ENCODE data around the gene MAPK10.
"Not testable (repeated sequence)": the region's sequence is repeated elsewhere in the genome, so short reads cannot be mapped to it uniquely, and the experiment has no call there.

Gene MAPK10

DNA sequence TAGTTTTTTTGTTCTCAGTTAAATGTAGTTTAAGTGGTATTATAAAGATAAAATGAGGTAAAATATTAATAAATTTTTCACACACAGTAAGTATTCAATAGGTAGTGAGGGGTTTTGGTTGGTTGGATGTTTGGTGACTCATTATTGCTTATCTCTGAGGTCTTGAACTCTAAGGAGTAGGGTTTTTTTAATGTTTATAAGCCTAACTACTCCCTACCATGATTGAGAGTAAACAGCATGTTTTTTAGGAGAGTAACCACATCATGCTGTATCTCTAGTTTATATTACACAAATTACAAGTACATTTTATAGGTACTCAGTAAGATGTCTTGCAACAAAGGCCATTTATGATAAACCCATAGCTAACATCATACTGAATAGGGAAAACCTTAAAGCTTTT lies 181.6 kb downstream of the MAPK10 start:
- TF ChIP-seq MAX (IDR thresholded peaks at IDR 0.05; ENCODE audit: low read depth, low read length) = no peak
- no peak overlapping the region for H3K4me3 ChIP-seq (ENCODE audit: low read depth, low read length)
- no peak for DNase-seq (ENCODE audit: low read depth)

- DNase-seq (ENCODE audit: low read depth) = no peak
- TF ChIP-seq MAX (IDR thresholded peaks at IDR 0.05; ENCODE audit: low read depth, low read length) = no peak
- TF ChIP-seq, protein P1, sequence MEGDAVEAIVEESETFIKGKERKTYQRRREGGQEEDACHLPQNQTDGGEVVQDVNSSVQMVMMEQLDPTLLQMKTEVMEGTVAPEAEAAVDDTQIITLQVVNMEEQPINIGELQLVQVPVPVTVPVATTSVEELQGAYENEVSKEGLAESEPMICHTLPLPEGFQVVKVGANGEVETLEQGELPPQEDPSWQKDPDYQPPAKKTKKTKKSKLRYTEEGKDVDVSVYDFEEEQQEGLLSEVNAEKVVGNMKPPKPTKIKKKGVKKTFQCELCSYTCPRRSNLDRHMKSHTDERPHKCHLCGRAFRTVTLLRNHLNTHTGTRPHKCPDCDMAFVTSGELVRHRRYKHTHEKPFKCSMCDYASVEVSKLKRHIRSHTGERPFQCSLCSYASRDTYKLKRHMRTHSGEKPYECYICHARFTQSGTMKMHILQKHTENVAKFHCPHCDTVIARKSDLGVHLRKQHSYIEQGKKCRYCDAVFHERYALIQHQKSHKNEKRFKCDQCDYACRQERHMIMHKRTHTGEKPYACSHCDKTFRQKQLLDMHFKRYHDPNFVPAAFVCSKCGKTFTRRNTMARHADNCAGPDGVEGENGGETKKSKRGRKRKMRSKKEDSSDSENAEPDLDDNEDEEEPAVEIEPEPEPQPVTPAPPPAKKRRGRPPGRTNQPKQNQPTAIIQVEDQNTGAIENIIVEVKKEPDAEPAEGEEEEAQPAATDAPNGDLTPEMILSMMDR (IDR thresholded peaks at IDR 0.05; ENCODE audit: low read depth, low read length) = no peak
- no peak for TF ChIP-seq POLR2A (IDR thresholded peaks at IDR 0.05; ENCODE audit: extremely low read depth, insufficient read length)
- TF ChIP-seq MYC (IDR thresholded peaks at IDR 0.05; ENCODE audit: low read depth, low read length) = no peak
- no peak overlapping the region for H3K4me3 ChIP-seq (ENCODE audit: low read depth, low read length)
These were observed 185.3 kb downstream of the MAPK10 start for GRCh38 chr4:86174506-86174905.

GRCh38 chr4:86168335-86168734 lies 191.5 kb downstream of the MAPK10 start:
- DNase-seq (ENCODE audit: low read depth); H3K4me3 ChIP-seq (ENCODE audit: low read depth, low read length): not testable (repeated sequence)

DNA sequence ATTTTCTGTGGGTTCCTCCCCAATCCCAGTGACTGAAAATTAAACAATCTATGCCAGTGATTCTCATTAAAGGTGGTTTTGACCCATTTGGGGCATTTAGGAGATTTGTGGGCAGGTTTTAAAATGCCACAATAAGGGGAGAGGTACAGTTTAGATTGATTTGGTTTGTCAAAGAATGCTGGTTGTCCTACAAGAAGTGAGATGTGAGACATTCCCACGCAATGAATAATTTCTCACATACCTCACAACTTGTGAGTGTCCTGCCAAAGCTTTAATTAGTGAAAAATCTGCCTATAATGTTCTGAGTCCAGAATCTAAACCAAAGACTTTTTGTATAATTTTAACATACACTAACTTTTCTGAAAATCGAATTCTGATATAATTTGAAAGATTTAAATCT lies 199.4 kb downstream of the MAPK10 start:
- H3K4me3 ChIP-seq (ENCODE audit: low read depth, low read length) = no peak overlapping the region
- TF ChIP-seq POLR2A (IDR thresholded peaks at IDR 0.05; ENCODE audit: extremely low read depth, insufficient read length) (no peak), MAX (IDR thresholded peaks at IDR 0.05; ENCODE audit: low read depth, low read length) (no peak), MYC (IDR thresholded peaks at IDR 0.05; ENCODE audit: low read depth, low read length) (no peak)
- TF ChIP-seq, protein P1 (IDR thresholded peaks at IDR 0.05; ENCODE audit: low read depth, low read length) = no peak
- DNase-seq (ENCODE audit: low read depth) = no peak

DNA sequence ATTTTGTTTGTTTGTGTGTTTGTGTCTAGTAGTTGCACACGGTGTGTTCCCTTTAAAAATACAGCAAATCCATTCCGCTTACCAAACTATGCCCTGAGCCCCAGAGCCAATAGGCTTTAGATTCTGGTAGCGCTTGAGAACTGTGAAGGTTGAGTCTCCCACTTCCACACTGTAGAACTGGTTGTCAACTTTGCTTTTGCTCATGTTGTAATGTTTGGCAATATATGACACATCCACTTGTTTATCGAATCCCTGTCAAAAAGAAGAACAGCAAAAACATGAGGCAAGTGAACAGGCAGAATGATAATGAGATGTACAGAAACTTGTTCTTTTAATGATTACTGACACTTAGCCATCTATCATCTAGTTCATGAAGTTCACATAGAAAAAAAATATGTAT lies 200.6 kb downstream of the MAPK10 start:
- no peak for DNase-seq (ENCODE audit: low read depth)
- H3K4me3 ChIP-seq (ENCODE audit: low read depth, low read length) = no peak overlapping the region
- TF ChIP-seq, protein P1 (IDR thresholded peaks at IDR 0.05; ENCODE audit: low read depth, low read length) = no peak
- no peak for TF ChIP-seq MAX (IDR thresholded peaks at IDR 0.05; ENCODE audit: low read depth, low read length)
- no peak for TF ChIP-seq POLR2A (IDR thresholded peaks at IDR 0.05; ENCODE audit: extremely low read depth, insufficient read length)
- TF ChIP-seq MYC (IDR thresholded peaks at IDR 0.05; ENCODE audit: low read depth, low read length) = no peak

DNA sequence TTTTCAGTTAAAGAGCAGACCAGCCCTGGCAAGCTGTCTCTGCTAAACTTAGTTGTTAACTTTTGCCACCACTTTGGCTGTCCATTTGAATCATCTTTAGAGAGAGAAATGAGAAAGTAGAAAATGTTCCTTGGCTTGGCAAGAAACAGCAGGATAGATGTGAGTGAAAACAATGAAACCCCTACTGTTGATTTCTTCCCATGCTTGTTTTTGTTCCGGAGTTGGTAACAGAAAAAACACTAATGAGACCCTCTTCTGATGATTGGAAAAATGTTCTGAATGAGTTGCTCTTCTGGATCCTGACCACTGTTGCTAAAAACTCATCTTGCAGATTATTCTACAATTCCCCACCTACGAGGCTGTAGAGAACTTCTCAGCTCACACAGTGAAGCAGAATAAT lies 203.3 kb downstream of the MAPK10 start:
- H3K4me3 ChIP-seq (ENCODE audit: low read depth, low read length) = no peak overlapping the region
- no peak for DNase-seq (ENCODE audit: low read depth)
- TF ChIP-seq, protein P1 (IDR thresholded peaks at IDR 0.05; ENCODE audit: low read depth, low read length) = no peak
- TF ChIP-seq POLR2A (IDR thresholded peaks at IDR 0.05; ENCODE audit: extremely low read depth, insufficient read length) (no peak), MAX (IDR thresholded peaks at IDR 0.05; ENCODE audit: low read depth, low read length) (no peak), MYC (IDR thresholded peaks at IDR 0.05; ENCODE audit: low read depth, low read length) (no peak)

DNA sequence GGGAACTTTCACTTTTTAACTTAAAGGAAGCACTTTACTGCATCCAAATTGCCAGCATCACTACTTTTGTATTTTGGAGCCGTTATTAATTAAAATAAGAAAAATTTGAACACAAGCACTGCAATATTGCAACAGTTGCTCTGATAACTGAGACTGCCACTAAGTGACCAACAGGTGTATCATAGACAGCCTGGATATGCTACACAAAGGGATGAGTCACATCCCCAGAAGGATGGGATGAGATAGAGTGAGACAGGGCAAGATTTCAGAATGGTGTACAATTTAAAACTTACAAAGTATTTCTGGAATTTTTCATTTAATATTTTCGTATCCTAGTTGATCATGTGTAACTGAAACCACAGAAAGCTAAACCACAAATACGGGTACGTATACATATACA lies 204.1 kb downstream of the MAPK10 start:
- no peak for DNase-seq (ENCODE audit: low read depth)
- TF ChIP-seq POLR2A (IDR thresholded peaks at IDR 0.05; ENCODE audit: extremely low read depth, insufficient read length) = no peak
- TF ChIP-seq, protein P1 (IDR thresholded peaks at IDR 0.05; ENCODE audit: low read depth, low read length) = no peak
- no peak for TF ChIP-seq MYC (IDR thresholded peaks at IDR 0.05; ENCODE audit: low read depth, low read length)
- TF ChIP-seq MAX (IDR thresholded peaks at IDR 0.05; ENCODE audit: low read depth, low read length) = no peak
- no peak overlapping the region for H3K4me3 ChIP-seq (ENCODE audit: low read depth, low read length)

All from NB4 (cell line).